Astrocyte (in vitro differentiated cells and primary cell): ENCODE data around the gene MYBL2.

Experiments
- CTCF ChIP-seq: IDR thresholded peaks from 2 replicates; pipeline ENCODE4 v1.5.1; 2011; ENCODE audit warnings: low read depth, mild to moderate bottlenecking, inconsistent platforms, low read length, moderate library complexity; ENCODE audit not compliant: insufficient read depth
- EZH2 ChIP-seq: IDR thresholded peaks from 2 replicates; pipeline ENCODE4 v1.6.1; 2012; ENCODE audit warnings: mild to moderate bottlenecking, low read length, inconsistent platforms; ENCODE audit not compliant: insufficient read depth

DNA sequence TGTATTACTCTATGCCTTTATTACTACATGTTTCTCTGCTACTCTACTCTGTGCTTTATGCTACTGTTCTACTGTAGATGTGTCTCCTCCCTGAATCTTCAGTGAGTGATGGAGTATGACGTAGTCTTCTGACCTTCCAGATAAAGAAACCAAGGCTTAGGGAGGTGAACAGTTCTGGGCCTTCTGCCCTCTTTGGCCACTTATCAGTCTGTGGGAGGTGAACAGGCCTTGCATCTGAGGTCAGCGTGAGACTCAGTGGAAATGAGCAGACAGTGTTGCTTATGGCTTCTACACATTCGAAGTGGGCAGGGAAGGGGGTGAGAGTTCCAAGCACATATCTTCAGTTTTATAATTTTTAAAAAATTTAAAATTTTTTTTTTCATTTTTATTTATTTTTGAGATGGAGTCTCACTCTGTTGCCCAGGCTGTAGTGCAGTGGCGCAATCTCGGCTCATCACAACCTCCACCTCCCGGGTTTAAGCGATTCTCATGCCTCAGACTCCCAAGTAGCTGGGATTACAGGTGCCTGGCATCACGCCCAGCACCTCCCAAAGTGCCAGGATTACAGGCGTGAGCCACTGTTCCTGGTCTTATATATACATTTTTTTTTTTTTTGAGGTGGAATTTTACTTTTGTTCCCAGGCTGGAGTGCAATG, 24.2 kb downstream of the MYBL2 start:
- TF ChIP-seq EZH2 = no peak
- TF ChIP-seq CTCF = no peak
